GM12892 (cell line): ENCODE results near the gene COL16A1.

Experiments
- POLR2A ChIP-seq: IDR thresholded peaks from 2 replicates; pipeline ENCODE4 v1.6.1; 2011; ENCODE audit warnings: low read depth, low read length, control low read depth
- POLR2AphosphoS5 ChIP-seq: IDR thresholded peaks from 2 replicates; pipeline ENCODE4 v1.6.1; 2011; ENCODE audit warnings: low read depth, low read length, control low read depth

DNA sequence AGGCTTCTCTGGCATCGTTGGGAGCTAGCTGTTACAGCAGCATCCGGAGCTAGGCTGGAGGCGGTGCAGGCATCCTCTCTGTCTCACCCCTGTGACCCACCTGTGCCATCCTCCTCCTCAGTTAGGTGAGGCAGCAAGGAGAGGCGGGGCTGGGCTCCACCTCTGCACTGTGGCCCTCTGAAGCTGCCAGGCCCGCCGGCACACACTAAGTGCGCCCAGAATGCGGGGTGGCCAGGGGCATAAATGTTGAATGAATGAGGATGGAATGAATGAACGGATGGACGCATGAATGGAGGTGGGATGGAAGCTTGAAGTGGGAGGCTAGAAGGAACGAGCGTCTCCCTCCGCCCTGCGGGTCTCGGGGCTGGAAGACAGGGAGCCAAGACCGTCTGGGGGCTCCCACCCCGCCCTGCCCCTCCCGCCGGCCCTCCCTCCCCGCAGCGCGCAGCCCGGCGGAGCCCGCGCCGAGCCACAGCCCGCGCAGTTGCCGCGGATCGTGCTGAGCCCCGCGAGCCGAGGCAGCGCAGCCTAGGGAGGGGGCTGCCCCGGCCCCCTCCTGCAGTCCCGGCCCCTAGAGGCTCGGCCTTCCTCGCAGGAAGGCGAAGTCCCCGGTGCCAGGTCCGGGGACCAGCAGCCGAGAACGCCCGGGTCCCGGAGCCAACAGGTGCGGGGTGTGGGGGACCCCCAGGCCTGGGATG, 86.5 kb downstream of the COL16A1 start, which contains the start of gene HCRTR1:
- TF ChIP-seq POLR2AphosphoS5 (no peak), POLR2A (no peak)
